Suppressor macrophage (primary cell): Measurements from ENCODE around the gene NMD3.

Experiments
- DNase-seq, 4 experiments: peaks; one replicate each; pipeline ENCODE4 v3.0.0-alpha.2; 2020 to 2022

NMD3 gene

GRCh38 chr3:161284989-161285388, 63.9 kb downstream of the NMD3 start:
- DNase-seq: no peak

- DNase-seq: no peak
Measured at GRCh38 chr3:161289174-161289573, 68.1 kb downstream of the NMD3 start.

GRCh38 chr3:161291191-161291901, 70.2 kb downstream of the NMD3 start:
- DNase-seq: no peak

- no peak for DNase-seq
Measured at GRCh38 chr3:161293381-161293780, 72.3 kb downstream of the NMD3 start.

GRCh38 chr3:161295325-161295724, 74.2 kb downstream of the NMD3 start:
- DNase-seq: peak in 1 of 4 experiments; percentile 15

GRCh38 chr3:161296814-161297213, 75.7 kb downstream of the NMD3 start:
- no peak for DNase-seq
